GM18505 (cell line): Measurements from ENCODE around the gene BACE2.

Experiments used
- ATAC-seq: cut with Tn5 transposase; IDR thresholded peaks from one replicate; pipeline ENCODE4 v1.9.1; 2021; ENCODE audit not compliant: unreplicated experiment
- POLR2A ChIP-seq: IDR thresholded peaks from 4 replicates; pipeline ENCODE4 v1.6.1; 2011; ENCODE audit warnings: borderline replicate concordance; ENCODE audit not compliant: insufficient read depth, insufficient read length; ENCODE audit errors: extremely low read depth

BACE2 gene

GRCh38 chr21:41207401-41208375 lies 39.7 kb downstream of the BACE2 start:
- no peak for ATAC-seq
- no peak for TF ChIP-seq POLR2A

- TF ChIP-seq POLR2A: no peak
- no peak for ATAC-seq
These were observed 40.4 kb downstream of the BACE2 start for GRCh38 chr21:41208376-41208763.

GRCh38 chr21:41209016-41209619 lies 41.2 kb downstream of the BACE2 start:
- TF ChIP-seq POLR2A: no peak
- ATAC-seq: no peak

- no peak for ATAC-seq
- TF ChIP-seq POLR2A: no peak
These were observed 42.6 kb downstream of the BACE2 start for GRCh38 chr21:41210426-41211059.

GRCh38 chr21:41211060-41211805 lies 43.3 kb downstream of the BACE2 start:
- TF ChIP-seq POLR2A: no peak
- no peak for ATAC-seq

GRCh38 chr21:41213021-41213420 lies 45.1 kb downstream of the BACE2 start:
- no peak for ATAC-seq
- no peak for TF ChIP-seq POLR2A

GRCh38 chr21:41215856-41216408 lies 48.0 kb downstream of the BACE2 start:
- no peak for TF ChIP-seq POLR2A
- ATAC-seq: no peak

GRCh38 chr21:41216486-41216885 lies 48.5 kb downstream of the BACE2 start:
- no peak for TF ChIP-seq POLR2A
- ATAC-seq: no peak

- no peak for ATAC-seq
- no peak for TF ChIP-seq POLR2A
These were observed 49.9 kb downstream of the BACE2 start for GRCh38 chr21:41217671-41218385.

GRCh38 chr21:41219498-41220207 lies 51.7 kb downstream of the BACE2 start:
- no peak for ATAC-seq
- TF ChIP-seq POLR2A: no peak

GRCh38 chr21:41220208-41220733 lies 52.3 kb downstream of the BACE2 start:
- TF ChIP-seq POLR2A: no peak

More at GRCh38 chr21:41220208-41220733, 52.3 kb downstream of the BACE2 start:
- no peak for ATAC-seq
